B cell (primary cell): ENCODE measurements around the gene TRIM52. TPM values are rescaled to one million over a fixed set of nuclear protein-coding genes. Genes with fewer than 3 reads are reported as not detected.

Experiments used
- ATAC-seq: fragments of 200-7000 bp; cut with Tn5 transposase; one replicate; pipeline ENCODE4 v1.10.0; 2021; ENCODE audit warnings: low read depth, mild to moderate bottlenecking, moderate number of reproducible peaks, moderate library complexity
- CTCF ChIA-PET: fragments of 350-600 bp; sonication (Branson Sonifier 250); formaldehyde crosslinking; loops from one replicate; lab custom pipeline; 2021; ENCODE audit warnings: antibody characterized with exemption, inconsistent platforms; lab: Charles Lee
- POLR2A ChIA-PET: fragments of 350-600 bp; sonication (Branson Sonifier 250); formaldehyde crosslinking; loops from one replicate; lab custom pipeline; 2021; ENCODE audit warnings: antibody characterized with exemption; lab: Charles Lee
- DNase-seq: peaks from one replicate; pipeline ENCODE4 v3.0.0; 2013
- H2AFZ ChIP-seq: 2 replicates; pipeline ENCODE4 v1.6.1; 2012; ENCODE audit warnings: mild to moderate bottlenecking, low read depth, low read length; ENCODE audit not compliant: insufficient read depth, poor library complexity, severe bottlenecking
- H3K27ac ChIP-seq, 2 donors: 1 replicate in 1 of 2; 2 replicates in 1 of 2; pipeline ENCODE4 v1.5.1; 2012 to 2013; ENCODE audit warnings: low read length in 2 of 2, mild to moderate bottlenecking in 2 of 2, moderate library complexity in 1 of 2
- H3K27me3 ChIP-seq, 4 experiments: fragments of 200-600 bp in 1 of 4; sonication (generic) in 1 of 4; replicated peaks in 1 of 4; 1 replicate in 2 of 4; 2 replicates in 2 of 4; pipeline versions ENCODE4 v1.6.1 to v1.7.0; 2013 to 2016; ENCODE audit warnings: low read length in 3 of 4, mild to moderate bottlenecking in 2 of 4, mixed read lengths in 1 of 4, moderate library complexity in 1 of 4; ENCODE audit not compliant: insufficient read depth in 4 of 4, control insufficient read depth in 3 of 4; ENCODE audit errors: control extremely low read depth in 1 of 4
- H3K36me3 ChIP-seq, 2 experiments: replicated peaks in 1 of 2; 1 replicate in 1 of 2; 2 replicates in 1 of 2; pipeline versions ENCODE4 v1.6.1 to v1.7.1; 2013; ENCODE audit warnings: low read length in 1 of 2; ENCODE audit not compliant: insufficient read depth in 2 of 2, control insufficient read depth in 1 of 2; ENCODE audit errors: control extremely low read depth in 1 of 2, extremely low read depth in 1 of 2
- H3K4me1 ChIP-seq, 2 donors: fragments of 200-600 bp in 1 of 2; sonication (generic) in 1 of 2; 1 replicate in 1 of 2; 2 replicates in 1 of 2; pipeline versions ENCODE4 v1.5.1 to v1.6.1; 2013 to 2017; ENCODE audit warnings: low read length in 2 of 2; ENCODE audit not compliant: control insufficient read depth in 2 of 2, insufficient read depth in 2 of 2
- H3K4me2 ChIP-seq: replicated peaks from 2 replicates; pipeline ENCODE3; 2012; ENCODE audit warnings: mild to moderate bottlenecking, low read depth, low read length; ENCODE audit not compliant: poor library complexity, severe bottlenecking
- H3K4me3 ChIP-seq, 5 experiments: fragments of 200-600 bp in 1 of 5; sonication (generic) in 1 of 5; 1 replicate in 3 of 5; 2 replicates in 2 of 5; pipeline versions ENCODE4 v1.5.1 to v1.7.0; 2011 to 2016; ENCODE audit warnings: low read length in 4 of 5, mild to moderate bottlenecking in 4 of 5, low read depth in 2 of 5, control low read depth in 1 of 5, moderate library complexity in 1 of 5; ENCODE audit not compliant: insufficient read depth in 1 of 5; ENCODE audit errors: control extremely low read depth in 1 of 5, extremely low read depth in 1 of 5
- H3K79me2 ChIP-seq: fragments of 200-600 bp; sonication (generic); one replicate; pipeline ENCODE4 v1.6.0; 2016; ENCODE audit warnings: low read length; ENCODE audit not compliant: control insufficient read depth, insufficient read depth
- H3K9ac ChIP-seq: fragments of 200-600 bp; sonication (generic); 2 replicates; pipeline ENCODE4 v1.6.1; 2017; ENCODE audit warnings: mild to moderate bottlenecking, low read length, moderate library complexity
- H3K9me3 ChIP-seq, 3 donors: one replicate each; pipeline versions ENCODE4 v1.6.1 to v1.7.1; 2013; ENCODE audit warnings: low read length in 2 of 3; ENCODE audit not compliant: control insufficient read depth in 2 of 3, insufficient read depth in 1 of 3; ENCODE audit errors: control extremely low read depth in 1 of 3
- H4K20me1 ChIP-seq: 2 replicates; pipeline ENCODE4 v1.6.0; 2012; ENCODE audit warnings: mild to moderate bottlenecking, low read length; ENCODE audit not compliant: insufficient read depth, control insufficient read depth, poor library complexity, severe bottlenecking
- H3K27ac Mint-ChIP-seq: one replicate; pipeline ENCODE4 v1.8.0; 2021; ENCODE audit warnings: mixed read lengths
- H3K27me3 Mint-ChIP-seq: one replicate; pipeline ENCODE4 v1.8.0; 2021; ENCODE audit warnings: mixed read lengths
- H3K4me1 Mint-ChIP-seq: one replicate; pipeline ENCODE4 v1.8.0; 2021; ENCODE audit warnings: mixed read lengths
- H3K4me3 Mint-ChIP-seq: one replicate; pipeline ENCODE4 v1.8.0; 2021; ENCODE audit warnings: mixed read lengths
- H3K9me3 Mint-ChIP-seq: one replicate; pipeline ENCODE4 v1.8.0; 2022; ENCODE audit warnings: mixed read lengths; ENCODE audit not compliant: insufficient read depth
- EZH2 ChIP-seq: IDR thresholded peaks from 2 replicates; pipeline ENCODE4 v1.6.1; 2012; ENCODE audit warnings: borderline replicate concordance, low read depth, mild to moderate bottlenecking, moderate library complexity, low read length; ENCODE audit not compliant: insufficient read depth, poor library complexity, severe bottlenecking
- WGBS: methylation state at CpG from one replicate; pipeline ENCODE4 v1.1.5; 2013; ENCODE audit warnings: missing lambda C conversion rate; ENCODE audit not compliant: insufficient coverage; 5-methylcytosine and 5-hydroxymethylcytosine counted together
- intact Hi-C: fragments of 100-400 bp; cut with micrococcal nuclease; formaldehyde crosslinking; loops from one replicate; pipeline ENCODE4 v1.10.0; 2022
- polyA plus RNA-seq: library from polyadenylated mRNA; depleted of rRNA; stranded (reverse); fragments of >200 nt; gene quantifications from 2 replicates; pipeline ENCODE4 v1.2.3, GENCODE V29; 2012
- total RNA-seq, 2 donors: library from RNA; stranded (reverse); fragments of 120-200 nt in 1 of 2; gene quantifications; 1 replicate in 1 of 2; 2 replicates in 1 of 2; pipeline versions ENCODE4 v1.2.3 to v1.2.4, GENCODE V29; 2013 to 2022
- TF ChIP-seq, protein P1 (sequence below): fragments of 200-600 bp; IDR thresholded peaks from one replicate; pipeline ENCODE4 v1.8.0; 2022; ENCODE audit warnings: antibody characterized with exemption, mild to moderate bottlenecking

TRIM52 gene
- total and polyA plus RNA-seq, 2 donors (not counting 1 experiment from before 2014, with no cell fraction given): 29.9 to 61.3 TPM

DNA sequence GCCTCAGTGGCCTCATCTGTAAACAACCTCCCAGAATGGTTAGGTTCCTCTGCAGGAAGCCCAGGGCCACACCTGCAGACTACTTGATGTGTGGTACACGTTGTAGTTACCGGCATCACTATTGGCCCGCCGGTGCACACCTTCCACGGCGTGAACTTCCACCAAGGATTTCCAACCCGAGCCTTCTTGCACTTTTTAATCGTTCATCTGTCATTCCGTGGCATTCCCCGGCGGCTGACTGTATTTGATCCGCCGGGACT, 43.2 kb downstream of the TRIM52 start:
- intact Hi-C loops: loop anchor here (1.0 to 10.0 kb wide), 3 partner anchors 10 to 53 kb away; no protein-coding TSS in a partner anchor
- ChIA-PET POLR2A (interaction anchor here (0.8 to 2.7 kb wide), 4 partner anchors 10 to 29 kb away, joined by 3 to 14 read pairs (median 4); no protein-coding TSS in a partner anchor), CTCF (interaction anchor here (0.9 to 1.9 kb wide), 4 partner anchors 11 to 33 kb away, joined by 3 to 13 read pairs (median 4); no protein-coding TSS in a partner anchor)
- peak overlapping the region; percentile 75 for H3K9ac ChIP-seq
- H3K4me1 ChIP-seq: peaks cover 9 to 36% of the 10 kb centered on the region in 2 donors
- no peak for TF ChIP-seq EZH2
- TF ChIP-seq, protein P1, sequence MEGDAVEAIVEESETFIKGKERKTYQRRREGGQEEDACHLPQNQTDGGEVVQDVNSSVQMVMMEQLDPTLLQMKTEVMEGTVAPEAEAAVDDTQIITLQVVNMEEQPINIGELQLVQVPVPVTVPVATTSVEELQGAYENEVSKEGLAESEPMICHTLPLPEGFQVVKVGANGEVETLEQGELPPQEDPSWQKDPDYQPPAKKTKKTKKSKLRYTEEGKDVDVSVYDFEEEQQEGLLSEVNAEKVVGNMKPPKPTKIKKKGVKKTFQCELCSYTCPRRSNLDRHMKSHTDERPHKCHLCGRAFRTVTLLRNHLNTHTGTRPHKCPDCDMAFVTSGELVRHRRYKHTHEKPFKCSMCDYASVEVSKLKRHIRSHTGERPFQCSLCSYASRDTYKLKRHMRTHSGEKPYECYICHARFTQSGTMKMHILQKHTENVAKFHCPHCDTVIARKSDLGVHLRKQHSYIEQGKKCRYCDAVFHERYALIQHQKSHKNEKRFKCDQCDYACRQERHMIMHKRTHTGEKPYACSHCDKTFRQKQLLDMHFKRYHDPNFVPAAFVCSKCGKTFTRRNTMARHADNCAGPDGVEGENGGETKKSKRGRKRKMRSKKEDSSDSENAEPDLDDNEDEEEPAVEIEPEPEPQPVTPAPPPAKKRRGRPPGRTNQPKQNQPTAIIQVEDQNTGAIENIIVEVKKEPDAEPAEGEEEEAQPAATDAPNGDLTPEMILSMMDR: peak; percentile 13
- peak overlapping the region; percentile 31 to 57 for H3K27ac ChIP-seq
- ATAC-seq: peak; percentile 37
- Mint-ChIP-seq H3K4me3 (peak overlapping the region; percentile 99), H3K9me3 (no peaks in the 10 kb centered on the region), H3K27me3 (no peaks in the 10 kb centered on the region), H3K4me1 (peaks cover 43% of the 10 kb centered on the region), H3K27ac (peak overlapping the region; percentile 94)
- no peaks in the 10 kb centered on the region for H3K36me3 ChIP-seq
- no peaks in the 10 kb centered on the region for H3K27me3 ChIP-seq
- DNase-seq: peak; percentile 83
- no peaks in the 10 kb centered on the region for H3K79me2 ChIP-seq
- peak overlapping the region; percentile 53 to 86 (median 71) for H3K4me3 ChIP-seq
- H2AFZ ChIP-seq: peak overlapping the region; percentile 91
- peaks cover 7% of the 10 kb centered on the region for H4K20me1 ChIP-seq
- H3K4me2 ChIP-seq: peak overlapping the region; percentile 93
- H3K9me3 ChIP-seq: peaks cover 0 to 18% (median 0%) of the 10 kb centered on the region in 3 donors
- WGBS: 5% methylated on average over 11 of the region's 13 CpGs

DNA sequence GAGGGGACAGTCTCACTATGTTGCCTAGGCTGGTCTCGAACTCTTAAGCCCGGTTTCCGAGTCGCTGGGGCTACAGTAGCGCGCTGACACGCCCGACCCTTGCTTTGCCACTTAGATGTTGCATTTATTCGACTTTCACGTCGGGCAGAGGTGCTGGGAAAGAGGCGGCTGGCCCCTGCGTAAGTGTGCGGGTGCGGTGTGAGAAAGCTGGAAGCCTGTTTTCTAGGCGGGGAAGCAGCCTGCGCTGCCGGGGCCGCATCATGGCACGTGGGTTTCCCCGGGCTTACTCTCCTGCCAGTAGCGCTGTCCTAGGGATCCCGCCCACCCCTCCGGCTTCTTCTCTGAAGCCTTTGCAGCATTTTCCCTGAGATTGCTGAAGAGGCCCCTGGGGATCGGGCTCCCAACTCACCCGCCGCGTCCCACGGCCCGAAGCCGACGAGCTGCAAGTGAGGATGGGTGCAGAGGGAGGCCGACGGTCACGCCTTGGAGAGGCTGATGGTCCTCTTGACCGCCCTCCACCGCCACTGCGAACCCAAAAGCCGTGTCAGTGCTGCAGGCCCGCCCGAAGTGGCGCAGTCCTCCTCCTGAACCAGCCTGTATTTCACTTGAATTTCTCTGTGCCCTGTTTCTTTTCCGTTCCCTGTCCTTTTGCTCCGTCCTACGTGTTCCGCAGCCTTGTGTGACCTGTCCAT, 43.7 kb downstream of the TRIM52 start:
- WGBS: 2% methylated on average over 46 of the region's 46 CpGs
- peak overlapping the region; percentile 94 for H3K27ac Mint-ChIP-seq
- H3K9ac ChIP-seq: peak overlapping the region; percentile 75
- H3K9me3 Mint-ChIP-seq: no peaks in the 10 kb centered on the region
- ATAC-seq (peak; percentile 32), DNase-seq (peak; percentile 83)
- peaks cover 0 to 18% (median 0%) of the 10 kb centered on the region in 3 donors for H3K9me3 ChIP-seq
- ChIA-PET POLR2A (interaction anchor here (0.8 to 2.7 kb wide), 4 partner anchors 10 to 28 kb away, joined by 3 to 14 read pairs (median 4); no protein-coding TSS in a partner anchor), CTCF (interaction anchor here (0.9 to 1.9 kb wide), 5 partner anchors 10 to 33 kb away, joined by 3 to 13 read pairs (median 3); no protein-coding TSS in a partner anchor)
- H3K27me3 ChIP-seq: no peaks in the 10 kb centered on the region
- peaks cover 40% of the 10 kb centered on the region for H3K4me1 Mint-ChIP-seq
- intact Hi-C loops: loop anchor here (1.0 to 10.0 kb wide), 2 partner anchors 10 to 52 kb away; no protein-coding TSS in a partner anchor
- peak overlapping the region; percentile 91 for H2AFZ ChIP-seq
- no peaks in the 10 kb centered on the region for H3K27me3 Mint-ChIP-seq
- no peaks in the 10 kb centered on the region for H3K36me3 ChIP-seq
- peak overlapping the region; percentile 31 to 57 for H3K27ac ChIP-seq
- TF ChIP-seq EZH2: no peak
- H3K79me2 ChIP-seq: no peaks in the 10 kb centered on the region
- H4K20me1 ChIP-seq: peaks cover 7% of the 10 kb centered on the region
- H3K4me3 Mint-ChIP-seq: peak overlapping the region; percentile 99
- peak overlapping the region; percentile 53 to 86 (median 71) for H3K4me3 ChIP-seq
- H3K4me1 ChIP-seq: peaks cover 9 to 32% of the 10 kb centered on the region in 2 donors
- H3K4me2 ChIP-seq: peak overlapping the region; percentile 93
